ENCODE data around the gene UNC93A.

DNA sequence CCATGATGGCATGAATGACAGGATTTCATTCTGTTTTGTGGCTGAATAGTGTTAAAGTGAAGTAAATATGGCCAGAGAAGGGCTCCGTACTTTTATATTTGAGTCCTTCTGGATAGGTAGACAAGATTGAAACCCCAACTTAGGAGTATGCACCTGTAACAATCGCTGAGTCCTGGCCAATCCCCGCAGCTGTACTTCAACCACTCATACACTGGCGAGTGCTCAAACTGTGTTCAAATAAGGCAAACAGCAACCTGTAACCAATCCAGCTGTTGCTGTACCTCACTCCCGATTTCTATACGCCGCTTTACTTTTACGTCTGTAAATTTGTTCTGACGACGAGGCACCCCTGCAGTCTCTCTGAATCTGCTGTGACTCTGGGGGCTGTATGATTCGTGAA lies 40.5 kb downstream of the UNC93A start:
- TF ChIP-seq, protein P1, sequence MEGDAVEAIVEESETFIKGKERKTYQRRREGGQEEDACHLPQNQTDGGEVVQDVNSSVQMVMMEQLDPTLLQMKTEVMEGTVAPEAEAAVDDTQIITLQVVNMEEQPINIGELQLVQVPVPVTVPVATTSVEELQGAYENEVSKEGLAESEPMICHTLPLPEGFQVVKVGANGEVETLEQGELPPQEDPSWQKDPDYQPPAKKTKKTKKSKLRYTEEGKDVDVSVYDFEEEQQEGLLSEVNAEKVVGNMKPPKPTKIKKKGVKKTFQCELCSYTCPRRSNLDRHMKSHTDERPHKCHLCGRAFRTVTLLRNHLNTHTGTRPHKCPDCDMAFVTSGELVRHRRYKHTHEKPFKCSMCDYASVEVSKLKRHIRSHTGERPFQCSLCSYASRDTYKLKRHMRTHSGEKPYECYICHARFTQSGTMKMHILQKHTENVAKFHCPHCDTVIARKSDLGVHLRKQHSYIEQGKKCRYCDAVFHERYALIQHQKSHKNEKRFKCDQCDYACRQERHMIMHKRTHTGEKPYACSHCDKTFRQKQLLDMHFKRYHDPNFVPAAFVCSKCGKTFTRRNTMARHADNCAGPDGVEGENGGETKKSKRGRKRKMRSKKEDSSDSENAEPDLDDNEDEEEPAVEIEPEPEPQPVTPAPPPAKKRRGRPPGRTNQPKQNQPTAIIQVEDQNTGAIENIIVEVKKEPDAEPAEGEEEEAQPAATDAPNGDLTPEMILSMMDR (IDR thresholded peaks at IDR 0.05): no peak
- TF ChIP-seq POLR2AphosphoS5 (IDR thresholded peaks at IDR 0.05): no peak
